GM23338 (cell line): ENCODE measurements around the gene GGNBP2. TPM values are rescaled to one million over a fixed set of nuclear protein-coding genes. Genes with fewer than 3 reads are reported as not detected.

Experiments
- ATAC-seq: fragments of 200-7000 bp; cut with Tn5 transposase; 3 replicates; pipeline ENCODE4 v1.9.1; 2020
- DNase-seq: peaks from one replicate; pipeline ENCODE4 v3.0.0-alpha.2; 2015; ENCODE audit warnings: low spot score
- H2AFZ ChIP-seq: fragments of 200-600 bp; sonication (generic); 2 replicates; pipeline ENCODE4 v1.8.0; 2016; ENCODE audit warnings: antibody characterized with exemption, mild to moderate bottlenecking, moderate library complexity
- H3F3A ChIP-seq: fragments of 200-600 bp; sonication (generic); replicated peaks from 2 replicates; pipeline ENCODE4 v1.8.0; 2017; ENCODE audit warnings: antibody characterized with exemption, mixed run types, low read depth
- H3K27ac ChIP-seq: fragments of 200-600 bp; sonication (generic); 2 replicates; pipeline ENCODE4 v1.6.1; 2016; ENCODE audit warnings: low read depth
- H3K27me3 ChIP-seq: fragments of 200-600 bp; sonication (generic); 2 replicates; pipeline ENCODE4 v1.8.0; 2016; ENCODE audit warnings: mild to moderate bottlenecking, mixed run types, moderate library complexity; ENCODE audit not compliant: insufficient read depth
- H3K36me3 ChIP-seq: fragments of 200-600 bp; sonication (generic); 2 replicates; pipeline ENCODE4 v1.8.0; 2016; ENCODE audit warnings: mild to moderate bottlenecking; ENCODE audit not compliant: insufficient read depth
- H3K4me1 ChIP-seq: fragments of 200-600 bp; sonication (generic); 2 replicates; pipeline ENCODE4 v1.8.0; 2016; ENCODE audit warnings: mild to moderate bottlenecking, moderate library complexity; ENCODE audit not compliant: insufficient read depth
- H3K4me2 ChIP-seq: fragments of 200-600 bp; sonication (generic); 2 replicates; pipeline ENCODE4 v1.7.1; 2017; ENCODE audit warnings: mixed run types
- H3K4me3 ChIP-seq: fragments of 200-600 bp; sonication (generic); 2 replicates; pipeline ENCODE4 v1.6.1; 2016; ENCODE audit warnings: mixed run types
- H3K79me2 ChIP-seq: fragments of 200-600 bp; sonication (generic); replicated peaks from 2 replicates; pipeline ENCODE4 v1.8.0; 2017; ENCODE audit warnings: mild to moderate bottlenecking; ENCODE audit not compliant: insufficient read depth
- H3K9me2 ChIP-seq: fragments of 200-600 bp; sonication (generic); 2 replicates; pipeline ENCODE4 v1.8.0; 2017; ENCODE audit not compliant: insufficient read depth
- H4K20me1 ChIP-seq: fragments of 200-600 bp; sonication (generic); replicated peaks from 2 replicates; pipeline ENCODE4 v1.8.0; 2017; ENCODE audit warnings: mild to moderate bottlenecking; ENCODE audit not compliant: insufficient read depth
- H3K27ac Mint-ChIP-seq: 2 replicates; pipeline ENCODE4 v1.8.0; 2020; ENCODE audit warnings: inconsistent platforms, mild to moderate bottlenecking, moderate library complexity, mixed read lengths
- H3K27me3 Mint-ChIP-seq: 3 replicates; pipeline ENCODE4 v1.8.0; 2022; ENCODE audit warnings: low read depth, mild to moderate bottlenecking, moderate library complexity, mixed read lengths, inconsistent platforms; ENCODE audit not compliant: insufficient read depth, poor library complexity
- H3K36me3 Mint-ChIP-seq: 3 replicates; pipeline ENCODE4 v1.8.0; 2021; ENCODE audit warnings: low read depth, mild to moderate bottlenecking, inconsistent platforms, moderate library complexity, mixed read lengths
- H3K4me1 Mint-ChIP-seq: 3 replicates; pipeline ENCODE4 v1.8.0; 2020; ENCODE audit warnings: mild to moderate bottlenecking, inconsistent platforms, mixed read lengths
- H3K4me3 Mint-ChIP-seq: 3 replicates; pipeline ENCODE4 v1.8.0; 2021; ENCODE audit warnings: moderate library complexity, mild to moderate bottlenecking, inconsistent platforms, mixed read lengths
- H3K9me3 Mint-ChIP-seq: 3 replicates; pipeline ENCODE4 v1.8.0; 2020; ENCODE audit warnings: moderate library complexity, mild to moderate bottlenecking, inconsistent platforms, mixed read lengths
- CTCF ChIP-seq, 2 experiments: fragments of 200-600 bp in 1 of 2; sonication (generic) in 1 of 2; conservative IDR thresholded peaks; 2 replicates each; pipeline versions ENCODE4 v1.5.1 to v1.6.1; 2016 to 2017; ENCODE audit warnings: antibody characterized with exemption in 2 of 2, low read depth in 2 of 2, mild to moderate bottlenecking in 2 of 2, moderate library complexity in 1 of 2
- ETS1 ChIP-seq: IDR thresholded peaks from 2 replicates; pipeline ENCODE4 v1.6.1; 2016; ENCODE audit warnings: antibody characterized with exemption
- EZH2 ChIP-seq: fragments of 200-600 bp; sonication (generic); IDR thresholded peaks from one replicate; pipeline ENCODE4 v1.8.0; 2017; ENCODE audit warnings: antibody characterized with exemption, mild to moderate bottlenecking, low read depth; ENCODE audit not compliant: unreplicated experiment
- EZH2phosphoT487 ChIP-seq: fragments of 200-600 bp; sonication (generic); IDR thresholded peaks from one replicate; pipeline ENCODE4 v1.8.1; 2018; ENCODE audit warnings: antibody characterized with exemption; ENCODE audit not compliant: unreplicated experiment
- JUNB ChIP-seq: IDR thresholded peaks from one replicate; pipeline ENCODE4 v1.6.1; 2016; ENCODE audit warnings: antibody characterized with exemption; ENCODE audit not compliant: unreplicated experiment
- NANOG ChIP-seq: IDR thresholded peaks from 2 replicates; pipeline ENCODE4 v1.6.1; 2016; ENCODE audit warnings: antibody characterized with exemption, borderline replicate concordance
- POLR2AphosphoS5 ChIP-seq: IDR thresholded peaks from 2 replicates; pipeline ENCODE4 v1.6.1; 2016; ENCODE audit warnings: antibody characterized with exemption, low read depth
- REST ChIP-seq: IDR thresholded peaks from one replicate; pipeline ENCODE4 v1.6.1; 2018; ENCODE audit warnings: antibody characterized with exemption; ENCODE audit not compliant: unreplicated experiment
- STAT1 ChIP-seq: IDR thresholded peaks from one replicate; pipeline ENCODE4 v1.6.1; 2016; ENCODE audit warnings: antibody characterized with exemption; ENCODE audit not compliant: unreplicated experiment
- ZNF114 ChIP-seq: fragments of 250-450 bp; sonication (Bioruptor Pico); IDR thresholded peaks from 2 replicates; pipeline ENCODE4 v1.5.0; 2020; ENCODE audit warnings: mild to moderate bottlenecking, moderate library complexity
- ZNF331 ChIP-seq: fragments of 250-450 bp; sonication (Bioruptor Pico); IDR thresholded peaks from 2 replicates; pipeline ENCODE4 v1.5.0; 2020; ENCODE audit warnings: low read depth, mild to moderate bottlenecking, moderate library complexity
- ZNF462 ChIP-seq: fragments of 250-450 bp; sonication (Bioruptor Pico); IDR thresholded peaks from 2 replicates; pipeline ENCODE4 v1.5.0; 2020; ENCODE audit warnings: mild to moderate bottlenecking, moderate library complexity
- polyA plus RNA-seq: library from polyadenylated mRNA; unstranded; fragments of >200 nt; fragmentation: Nextera tagmentation; extraction: Ambion mirVana; gene quantifications from 2 replicates; pipeline ENCODE4 v1.2.1, GENCODE V29; 2016
- total RNA-seq: library from RNA; depleted of rRNA; stranded (reverse); fragments of >200 nt; shearing (Covaris generic); gene quantifications from 2 replicates; pipeline ENCODE4 v1.2.3, GENCODE V29; 2014

GGNBP2 gene
- total and polyA plus RNA-seq, 2 experiments from 2014 or later = 40.7 to 41.2 TPM

- peaks cover 4% of the 10 kb centered on the region for H4K20me1 ChIP-seq
- no peak overlapping the region for H2AFZ ChIP-seq
- no peaks in the 10 kb centered on the region for H3K9me3 Mint-ChIP-seq
- H3K36me3 ChIP-seq = peaks cover 7% of the 10 kb centered on the region; the same call in 1 of the 2 replicates
- DNase-seq = no peak
- no peak overlapping the region for H3K4me2 ChIP-seq
- H3K4me3 ChIP-seq = no peak overlapping the region
- TF ChIP-seq EZH2 (no peak), ZNF462 (CRISPR knock-in tag) (no peak), NANOG (no peak), EZH2phosphoT487 (no peak), STAT1 (no peak), JUNB (no peak), POLR2AphosphoS5 (no peak), REST (no peak), ETS1 (no peak), ZNF331 (CRISPR knock-in tag) (no peak), ZNF114 (CRISPR knock-in tag) (no peak), CTCF (conservative IDR thresholded peaks at IDR 0.05; ENCODE audit: low read depth in 2 of 2) (no peak)
- H3K36me3 Mint-ChIP-seq = peaks cover 94% of the 10 kb centered on the region
- H3K27me3 Mint-ChIP-seq = peaks cover 11% of the 10 kb centered on the region
- no peaks in the 10 kb centered on the region for H3K27me3 ChIP-seq
- H3K9me2 ChIP-seq = no peaks in the 10 kb centered on the region
- no peak overlapping the region for H3K27ac ChIP-seq
- H3K27ac Mint-ChIP-seq = no peak overlapping the region
- no peaks in the 10 kb centered on the region for H3F3A ChIP-seq
- H3K4me3 Mint-ChIP-seq = no peak overlapping the region
- H3K79me2 ChIP-seq = no peaks in the 10 kb centered on the region
- no peaks in the 10 kb centered on the region for H3K4me1 ChIP-seq
- H3K4me1 Mint-ChIP-seq = no peaks in the 10 kb centered on the region
- no peak for ATAC-seq
These were observed 34.1 kb upstream of the GGNBP2 start for GRCh38 chr17:36510636-36511035.
